Natural killer cell (primary cell): ENCODE results near the gene ORC4. TPM values are rescaled to one million over a fixed set of nuclear protein-coding genes. Genes with fewer than 3 reads are reported as not detected.

ENCODE experiments used
- ATAC-seq, 3 donors: fragments of 150-1000 bp in 2 of 3; fragments of 200-7000 bp in 1 of 3; cut with Tn5 transposase; 1 replicate in 1 of 3; 2 replicates in 2 of 3; pipeline ENCODE4 v1.10.0; 2021; ENCODE audit warnings: mild to moderate bottlenecking in 2 of 3, moderate library complexity in 2 of 3
- DNase-seq, 2 donors: peaks; one replicate each; pipeline versions ENCODE4 v3.0.0 to v3.0.0-alpha.2; 2013 to 2021; ENCODE audit warnings: mixed read lengths in 1 of 2
- H3K27ac ChIP-seq: one replicate; pipeline ENCODE4 v1.5.1; 2013; ENCODE audit warnings: mild to moderate bottlenecking, low read length
- H3K27me3 ChIP-seq: one replicate; pipeline ENCODE4 v1.6.1; 2013; ENCODE audit warnings: low read length; ENCODE audit not compliant: control insufficient read depth, insufficient read depth
- H3K36me3 ChIP-seq: one replicate; pipeline ENCODE4 v1.6.1; 2013; ENCODE audit warnings: low read length; ENCODE audit not compliant: control insufficient read depth, insufficient read depth
- H3K4me1 ChIP-seq: one replicate; pipeline ENCODE4 v1.6.1; 2013; ENCODE audit warnings: low read length; ENCODE audit not compliant: control insufficient read depth, insufficient read depth
- H3K4me3 ChIP-seq: one replicate; pipeline ENCODE4 v1.5.1; 2013; ENCODE audit warnings: low read length
- H3K9me3 ChIP-seq: one replicate; pipeline ENCODE4 v1.6.1; 2013; ENCODE audit warnings: low read length; ENCODE audit not compliant: control insufficient read depth, insufficient read depth
- H3K27ac Mint-ChIP-seq, 2 donors: one replicate each; pipeline ENCODE4 v1.8.0; 2022; ENCODE audit warnings: mild to moderate bottlenecking in 2 of 2, mixed read lengths in 2 of 2, moderate library complexity in 1 of 2
- H3K27me3 Mint-ChIP-seq, 2 donors: one replicate each; pipeline ENCODE4 v1.8.0; 2022; ENCODE audit warnings: low read depth in 2 of 2, mixed read lengths in 2 of 2
- H3K36me3 Mint-ChIP-seq: one replicate; pipeline ENCODE4 v1.8.0; 2022; ENCODE audit warnings: mixed read lengths
- H3K4me1 Mint-ChIP-seq, 2 donors: one replicate each; pipeline ENCODE4 v1.8.0; 2022; ENCODE audit warnings: mixed read lengths in 2 of 2
- H3K4me3 Mint-ChIP-seq: one replicate; pipeline ENCODE4 v1.8.0; 2022; ENCODE audit warnings: mild to moderate bottlenecking, moderate library complexity, mixed read lengths
- H3K9me3 Mint-ChIP-seq, 2 donors: one replicate each; pipeline ENCODE4 v1.8.0; 2022; ENCODE audit warnings: mixed read lengths in 2 of 2
- CTCF ChIP-seq: fragments of 200-600 bp; IDR thresholded peaks from one replicate; pipeline ENCODE4 v1.8.0; 2022; ENCODE audit warnings: antibody characterized with exemption
- WGBS: methylation state at CpG from one replicate; pipeline ENCODE4 v1.1.7; 2013; ENCODE audit warnings: missing lambda C conversion rate; ENCODE audit not compliant: insufficient coverage; 5-methylcytosine and 5-hydroxymethylcytosine counted together
- intact Hi-C: fragments of 100-400 bp; cut with micrococcal nuclease; formaldehyde crosslinking; loops from one replicate; pipeline ENCODE4 v1.14.2; 2022
- total RNA-seq, 4 donors: library from RNA; stranded (reverse); fragments of 120-200 nt in 1 of 4; gene quantifications; one replicate each; pipeline versions ENCODE4 v1.2.3 to v1.2.4, GENCODE V29; 2013 to 2022

ORC4 gene
- total RNA-seq, 3 donors from 2014 or later (not counting 1 experiment from before 2014, with no cell fraction given), result 42.4 to 48.0 (median 45.8) TPM

GRCh38 chr2:148027822-148028221, 7.3 kb upstream of the ORC4 start:
- Mint-ChIP-seq H3K9me3 (no peaks in the 10 kb centered on the region), H3K27me3 (no peaks in the 10 kb centered on the region), H3K4me1 (peaks cover 23 to 32% of the 10 kb centered on the region in 2 donors), H3K4me3 (no peak overlapping the region), H3K27ac (no peak overlapping the region), H3K36me3 (no peaks in the 10 kb centered on the region)
- peaks cover 5% of the 10 kb centered on the region for H3K36me3 ChIP-seq
- no peaks in the 10 kb centered on the region for H3K9me3 ChIP-seq
- no CpG with 5 or more reads among the region's 1 CpG for WGBS
- DNase-seq, result no peak
- H3K4me3 ChIP-seq, result no peak overlapping the region
- peaks cover 3% of the 10 kb centered on the region for H3K4me1 ChIP-seq
- no peak for ATAC-seq
- no peak overlapping the region for H3K27ac ChIP-seq
- no peak for TF ChIP-seq CTCF
- no peaks in the 10 kb centered on the region for H3K27me3 ChIP-seq
- intact Hi-C loops, result no loop called here

GRCh38 chr2:148026573-148026972, 6.0 kb upstream of the ORC4 start:
- Mint-ChIP-seq H3K27ac (no peak overlapping the region), H3K36me3 (no peaks in the 10 kb centered on the region), H3K9me3 (no peaks in the 10 kb centered on the region), H3K27me3 (no peaks in the 10 kb centered on the region), H3K4me1 (peaks cover 32 to 35% of the 10 kb centered on the region in 2 donors), H3K4me3 (no peak overlapping the region)
- Histone ChIP-seq H3K36me3 (peaks cover 5% of the 10 kb centered on the region), H3K27me3 (no peaks in the 10 kb centered on the region), H3K4me3 (no peak overlapping the region), H3K4me1 (peaks cover 3% of the 10 kb centered on the region), H3K9me3 (no peaks in the 10 kb centered on the region), H3K27ac (no peak overlapping the region)
- no peak for TF ChIP-seq CTCF
- DNase-seq, result no peak
- WGBS, result 98% methylated on average over 2 of the region's 2 CpGs
- ATAC-seq, result no peak
- intact Hi-C loops, result no loop called here

GRCh38 chr2:148023861-148024260, 3.3 kb upstream of the ORC4 start:
- Mint-ChIP-seq H3K27ac (peak overlapping the region; percentile 92 to 93), H3K36me3 (no peaks in the 10 kb centered on the region), H3K4me3 (peak overlapping the region; percentile 66), H3K9me3 (no peaks in the 10 kb centered on the region), H3K27me3 (no peaks in the 10 kb centered on the region), H3K4me1 (peaks cover 50 to 53% of the 10 kb centered on the region in 2 donors)
- no peak overlapping the region for H3K4me3 ChIP-seq
- ATAC-seq, result no peak
- TF ChIP-seq CTCF, result no peak
- peaks cover 5% of the 10 kb centered on the region for H3K36me3 ChIP-seq
- peak overlapping the region; percentile 37 for H3K27ac ChIP-seq
- peaks cover 13% of the 10 kb centered on the region for H3K4me1 ChIP-seq
- H3K27me3 ChIP-seq, result no peaks in the 10 kb centered on the region
- intact Hi-C loops, result no loop called here
- DNase-seq, result peak in 1 of 2 donors; percentile 48
- no peaks in the 10 kb centered on the region for H3K9me3 ChIP-seq

DNA sequence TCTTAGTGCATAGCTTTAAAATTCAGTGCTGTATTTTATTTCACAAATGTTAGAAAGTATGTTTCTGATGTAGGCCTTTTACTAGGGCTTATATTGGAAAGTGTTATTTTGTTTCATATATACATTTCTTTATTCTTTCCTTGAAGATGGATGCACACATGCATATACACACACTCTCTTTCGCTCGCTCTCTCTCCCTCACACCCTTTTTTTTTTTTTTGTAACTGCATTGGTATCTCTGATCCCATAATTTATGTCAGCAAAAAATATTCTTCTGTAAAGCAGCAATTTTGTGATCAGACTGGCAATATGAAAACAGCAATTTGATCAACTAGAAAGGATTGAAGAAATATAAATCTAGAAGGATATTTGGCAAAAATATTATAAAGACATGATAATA, 2.3 kb upstream of the ORC4 start:
- no peaks in the 10 kb centered on the region for H3K27me3 Mint-ChIP-seq
- Histone ChIP-seq H3K4me1 (peaks cover 13% of the 10 kb centered on the region), H3K36me3 (peaks cover 5% of the 10 kb centered on the region), H3K27ac (no peak overlapping the region), H3K9me3 (no peaks in the 10 kb centered on the region), H3K4me3 (no peak overlapping the region), H3K27me3 (no peaks in the 10 kb centered on the region)
- H3K4me3 Mint-ChIP-seq, result peak overlapping the region; percentile 99
- DNase-seq (no peak), ATAC-seq (no peak)
- no peak for TF ChIP-seq CTCF
- H3K4me1 Mint-ChIP-seq, result peaks cover 58 to 62% of the 10 kb centered on the region in 2 donors
- no peaks in the 10 kb centered on the region for H3K9me3 Mint-ChIP-seq
- no peaks in the 10 kb centered on the region for H3K36me3 Mint-ChIP-seq
- intact Hi-C loops, result no loop called here
- H3K27ac Mint-ChIP-seq, result peak overlapping the region; percentile 92 to 93
- 80% methylated on average over 2 of the region's 2 CpGs for WGBS
